ACC112 (cell line): Measurements from ENCODE around the gene HRH2.

Source experiments
- H2AFZ ChIP-seq: fragments of 200-600 bp; sonication (generic); one replicate; pipeline ENCODE4 v1.6.0; 2017; ENCODE audit warnings: antibody characterized with exemption, low read length; ENCODE audit not compliant: unreplicated experiment
- H3K27ac ChIP-seq: fragments of 200-600 bp; sonication (generic); 2 replicates; pipeline ENCODE4 v1.5.1; 2014; ENCODE audit warnings: low read depth, mild to moderate bottlenecking, antibody characterized with exemption, low read length, moderate library complexity
- H3K27me3 ChIP-seq: fragments of 200-600 bp; sonication (generic); 2 replicates; pipeline ENCODE4 v1.6.1; 2014; ENCODE audit warnings: mild to moderate bottlenecking, antibody characterized with exemption, low read length, moderate library complexity, mixed read lengths; ENCODE audit not compliant: insufficient read depth
- H3K36me3 ChIP-seq: fragments of 200-600 bp; sonication (generic); 2 replicates; pipeline ENCODE4 v1.6.1; 2016; ENCODE audit warnings: mild to moderate bottlenecking, antibody characterized with exemption, low read length, moderate library complexity, mixed read lengths; ENCODE audit not compliant: insufficient read depth
- H3K4me1 ChIP-seq: fragments of 200-600 bp; sonication (generic); one replicate; pipeline ENCODE4 v1.6.1; 2016; ENCODE audit warnings: low read length, mixed read lengths; ENCODE audit not compliant: insufficient read depth, unreplicated experiment, control insufficient read depth
- H3K4me3 ChIP-seq: fragments of 200-600 bp; sonication (generic); 2 replicates; pipeline ENCODE4 v1.5.1; 2014; ENCODE audit warnings: mild to moderate bottlenecking, low read depth, low read length
- H3K79me2 ChIP-seq: fragments of 200-600 bp; sonication (generic); one replicate; pipeline ENCODE4 v1.6.0; 2016; ENCODE audit warnings: low read length; ENCODE audit not compliant: control insufficient read depth, unreplicated experiment, insufficient read depth

HRH2 gene

DNA sequence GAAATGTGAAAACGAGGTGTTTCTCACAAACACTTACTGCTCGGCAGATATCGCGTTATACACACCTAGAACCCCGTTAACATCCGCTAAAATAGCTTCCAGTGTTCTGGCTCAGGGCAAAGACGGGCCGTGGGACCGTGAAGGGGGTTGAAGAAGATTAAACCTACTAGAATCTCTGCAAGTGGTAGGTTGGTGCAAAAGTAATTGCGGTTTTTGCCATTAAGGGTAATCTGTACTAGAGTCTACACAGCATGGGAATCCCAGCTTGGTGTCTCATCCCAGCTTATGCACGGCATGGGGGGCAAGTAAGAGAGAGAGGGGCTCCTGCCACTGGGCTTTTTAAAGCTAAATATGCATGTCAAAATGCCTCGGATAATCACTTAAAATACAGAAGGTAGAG is 43.9 kb downstream of the HRH2 start:
- Histone ChIP-seq H3K4me1 (no peaks in the 10 kb centered on the region), H3K79me2 (no peaks in the 10 kb centered on the region), H2AFZ (no peak overlapping the region), H3K27me3 (peaks cover 23% of the 10 kb centered on the region), H3K36me3 (no peaks in the 10 kb centered on the region), H3K27ac (no peak overlapping the region), H3K4me3 (no peak overlapping the region)

- H2AFZ ChIP-seq: no peak overlapping the region
- no peaks in the 10 kb centered on the region for H3K4me1 ChIP-seq
- no peak overlapping the region for H3K27ac ChIP-seq
- H3K79me2 ChIP-seq: no peaks in the 10 kb centered on the region
- no peaks in the 10 kb centered on the region for H3K36me3 ChIP-seq
- peaks cover 35% of the 10 kb centered on the region for H3K27me3 ChIP-seq
- no peak overlapping the region for H3K4me3 ChIP-seq
Observed at GRCh38 chr5:175706499-175706898, 48.6 kb downstream of the HRH2 start.

GRCh38 chr5:175707751-175708375 is 50.0 kb downstream of the HRH2 start:
- peaks cover 44% of the 10 kb centered on the region for H3K27me3 ChIP-seq
- H3K4me1 ChIP-seq: no peaks in the 10 kb centered on the region
- H3K79me2 ChIP-seq: no peaks in the 10 kb centered on the region
- no peak overlapping the region for H3K27ac ChIP-seq
- H3K4me3 ChIP-seq: no peak overlapping the region
- H3K36me3 ChIP-seq: no peaks in the 10 kb centered on the region
- H2AFZ ChIP-seq: no peak overlapping the region

DNA sequence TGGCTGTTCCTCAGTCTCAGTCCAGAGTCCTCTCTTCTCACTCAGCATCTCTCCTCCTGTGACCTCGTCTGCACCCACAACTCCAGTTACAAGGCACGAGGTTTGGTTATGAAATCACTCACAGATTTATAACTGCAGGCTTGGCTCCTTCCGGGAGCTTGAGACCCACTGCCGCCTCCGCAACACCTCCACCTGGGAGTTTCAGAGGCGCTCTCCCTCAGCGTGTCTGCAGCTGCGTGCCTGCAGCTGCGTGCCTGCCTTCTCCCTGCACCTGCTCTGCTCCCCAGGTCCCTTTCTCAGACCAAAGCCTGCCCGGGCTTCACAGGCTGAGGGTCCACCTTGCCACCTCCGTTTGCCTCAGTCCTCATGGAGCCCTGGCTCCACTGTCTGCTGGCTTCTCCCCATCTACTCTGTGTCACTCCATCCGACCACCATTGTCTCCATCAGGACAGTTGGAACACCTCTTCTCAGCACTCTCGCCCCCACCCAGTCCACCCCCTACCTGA is 51.5 kb downstream of the HRH2 start:
- Histone ChIP-seq H2AFZ (no peak overlapping the region), H3K27me3 (peaks cover 46% of the 10 kb centered on the region), H3K79me2 (no peaks in the 10 kb centered on the region), H3K27ac (no peak overlapping the region), H3K4me3 (no peak overlapping the region), H3K4me1 (no peaks in the 10 kb centered on the region), H3K36me3 (no peaks in the 10 kb centered on the region)

- H3K4me3 ChIP-seq: no peak overlapping the region
- no peaks in the 10 kb centered on the region for H3K79me2 ChIP-seq
- H3K4me1 ChIP-seq: no peaks in the 10 kb centered on the region
- no peak overlapping the region for H3K27ac ChIP-seq
- H2AFZ ChIP-seq: no peak overlapping the region
- H3K27me3 ChIP-seq: peaks cover 44% of the 10 kb centered on the region
- no peaks in the 10 kb centered on the region for H3K36me3 ChIP-seq
Observed at GRCh38 chr5:175710326-175710725, 52.5 kb downstream of the HRH2 start.

- H3K27ac ChIP-seq: no peak overlapping the region
- no peaks in the 10 kb centered on the region for H3K36me3 ChIP-seq
- H3K79me2 ChIP-seq: no peaks in the 10 kb centered on the region
- H3K27me3 ChIP-seq: peaks cover 41% of the 10 kb centered on the region
- H2AFZ ChIP-seq: no peak overlapping the region
- no peak overlapping the region for H3K4me3 ChIP-seq
- no peaks in the 10 kb centered on the region for H3K4me1 ChIP-seq
Observed at GRCh38 chr5:175711031-175711430, 53.2 kb downstream of the HRH2 start.

DNA sequence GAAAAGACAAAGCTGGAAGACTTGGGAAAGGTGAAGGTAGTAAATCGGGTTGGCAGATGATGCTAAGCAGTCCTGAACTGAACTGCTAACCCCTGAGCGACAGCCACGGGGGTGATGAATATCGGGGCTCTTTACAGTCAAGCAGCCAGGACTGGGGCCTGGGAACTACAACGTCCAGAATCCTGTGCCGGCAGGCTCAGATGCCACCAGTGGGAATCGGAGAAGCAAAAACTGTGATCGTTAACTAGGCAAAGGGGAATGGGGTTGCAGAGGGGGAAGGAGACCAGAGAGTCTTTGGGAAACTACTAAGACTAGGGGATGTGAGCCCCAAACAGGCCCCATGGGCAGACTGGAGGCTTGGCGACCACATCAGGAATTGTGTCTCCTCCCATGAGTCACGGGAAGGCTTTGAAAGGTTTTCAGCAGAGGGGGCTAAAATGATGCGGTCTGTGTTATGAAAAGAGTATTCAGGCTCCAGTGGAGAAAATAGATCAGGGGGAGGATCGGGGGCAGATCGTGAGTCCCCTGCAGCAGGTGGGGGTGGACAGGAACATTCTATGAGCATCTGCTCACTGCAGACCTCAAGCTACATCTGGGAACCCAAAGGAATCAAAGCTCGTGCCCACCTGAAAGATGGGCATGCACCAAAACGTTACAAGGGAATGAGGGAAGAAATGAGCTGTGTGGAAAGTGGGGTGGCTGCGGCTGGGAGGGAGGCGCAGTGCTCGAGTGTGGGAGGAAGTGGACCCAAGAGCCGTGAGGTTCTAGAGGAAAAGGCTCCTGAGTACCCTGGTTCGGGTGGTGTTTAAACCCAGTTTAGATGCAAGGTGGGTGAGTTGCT is 53.8 kb downstream of the HRH2 start:
- Histone ChIP-seq H3K27me3 (peaks cover 34% of the 10 kb centered on the region), H3K4me1 (no peaks in the 10 kb centered on the region), H3K79me2 (no peaks in the 10 kb centered on the region), H3K4me3 (no peak overlapping the region), H2AFZ (no peak overlapping the region), H3K36me3 (no peaks in the 10 kb centered on the region), H3K27ac (no peak overlapping the region)

DNA sequence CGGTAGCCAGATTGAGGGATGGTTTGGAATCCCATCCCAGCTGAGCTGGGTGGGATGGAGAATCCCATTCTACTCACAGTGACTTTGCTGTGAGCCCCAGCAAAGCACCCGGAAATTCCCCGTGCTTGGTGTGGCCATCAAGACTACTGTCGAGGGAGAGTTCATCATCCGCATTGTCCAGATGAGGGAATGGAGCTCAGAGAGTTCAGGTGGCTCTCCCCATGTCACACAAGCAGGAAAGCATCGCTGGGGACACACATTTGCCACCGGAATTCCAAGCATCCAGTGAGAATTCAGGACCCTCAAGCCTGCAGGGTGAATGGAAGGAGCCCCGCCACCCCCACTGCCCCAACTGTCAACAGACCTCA is 54.4 kb downstream of the HRH2 start:
- H3K4me3 ChIP-seq: no peak overlapping the region
- no peak overlapping the region for H2AFZ ChIP-seq
- no peaks in the 10 kb centered on the region for H3K36me3 ChIP-seq
- H3K27ac ChIP-seq: no peak overlapping the region
- H3K27me3 ChIP-seq: peaks cover 32% of the 10 kb centered on the region
- H3K4me1 ChIP-seq: no peaks in the 10 kb centered on the region
- H3K79me2 ChIP-seq: no peaks in the 10 kb centered on the region

GRCh38 chr5:175712681-175713085 is 54.8 kb downstream of the HRH2 start:
- no peak overlapping the region for H3K4me3 ChIP-seq
- no peaks in the 10 kb centered on the region for H3K79me2 ChIP-seq
- no peak overlapping the region for H2AFZ ChIP-seq
- H3K36me3 ChIP-seq: no peaks in the 10 kb centered on the region
- H3K27me3 ChIP-seq: peaks cover 32% of the 10 kb centered on the region
- no peak overlapping the region for H3K27ac ChIP-seq
- H3K4me1 ChIP-seq: no peaks in the 10 kb centered on the region

- H3K4me3 ChIP-seq: no peak overlapping the region
- no peaks in the 10 kb centered on the region for H3K4me1 ChIP-seq
- no peaks in the 10 kb centered on the region for H3K36me3 ChIP-seq
- peaks cover 32% of the 10 kb centered on the region for H3K27me3 ChIP-seq
- H2AFZ ChIP-seq: no peak overlapping the region
- no peaks in the 10 kb centered on the region for H3K79me2 ChIP-seq
- no peak overlapping the region for H3K27ac ChIP-seq
Observed at GRCh38 chr5:175713930-175714329, 56.1 kb downstream of the HRH2 start.
